NCI-H1092 treated with DMSO at 0.1 percent for 48 hours (cell line): Measurements from ENCODE around the gene ABTB2.
"Not testable (repeated sequence)": the region's sequence is repeated elsewhere in the genome, so short reads cannot be mapped to it uniquely, and the experiment has no call there.

Source experiments
- DNase-seq: peaks from one replicate; lab custom pipeline; 2025; lab: John Stamatoyannopoulos, UW

Gene ABTB2

GRCh38 chr11:34238533-34238932 lies 119.3 kb downstream of the ABTB2 start:
- no peak for DNase-seq

- no peak for DNase-seq
Measured at GRCh38 chr11:34236572-34236971, 121.2 kb downstream of the ABTB2 start.

GRCh38 chr11:34235591-34236071 lies 122.2 kb downstream of the ABTB2 start:
- DNase-seq, result no peak

GRCh38 chr11:34235189-34235588 lies 122.6 kb downstream of the ABTB2 start:
- no peak for DNase-seq

GRCh38 chr11:34234086-34234740 lies 123.6 kb downstream of the ABTB2 start:
- no peak for DNase-seq

- no peak for DNase-seq
Measured at GRCh38 chr11:34233215-34233614, 124.6 kb downstream of the ABTB2 start.

GRCh38 chr11:34232807-34233206 lies 125.0 kb downstream of the ABTB2 start:
- DNase-seq, result no peak

- DNase-seq, result no peak
Measured at GRCh38 chr11:34226210-34226609, 131.6 kb downstream of the ABTB2 start.

GRCh38 chr11:34225091-34225490 lies 132.7 kb downstream of the ABTB2 start:
- DNase-seq, result no peak

GRCh38 chr11:34224434-34224966 lies 133.3 kb downstream of the ABTB2 start:
- no peak for DNase-seq

GRCh38 chr11:34223907-34224306 lies 133.9 kb downstream of the ABTB2 start:
- no peak for DNase-seq

GRCh38 chr11:34223021-34223813 lies 134.6 kb downstream of the ABTB2 start:
- DNase-seq, result no peak

GRCh38 chr11:34222030-34222429 lies 135.8 kb downstream of the ABTB2 start:
- no peak for DNase-seq

GRCh38 chr11:34219941-34220370 lies 137.9 kb downstream of the ABTB2 start:
- no peak for DNase-seq

- DNase-seq, result no peak
Measured at GRCh38 chr11:34219279-34219678, 138.5 kb downstream of the ABTB2 start.

- DNase-seq, result not testable (repeated sequence)
Measured at GRCh38 chr11:34218756-34219155, 139.1 kb downstream of the ABTB2 start.

GRCh38 chr11:34218067-34218466 lies 139.7 kb downstream of the ABTB2 start:
- DNase-seq, result no peak

- DNase-seq, result no peak
Measured at GRCh38 chr11:34216706-34217105, 141.1 kb downstream of the ABTB2 start.

- DNase-seq, result no peak
Measured at GRCh38 chr11:34215806-34216453, 141.9 kb downstream of the ABTB2 start.

GRCh38 chr11:34214961-34215805 lies 142.6 kb downstream of the ABTB2 start:
- no peak for DNase-seq

GRCh38 chr11:34213366-34213765 lies 144.4 kb downstream of the ABTB2 start:
- DNase-seq, result no peak

- no peak for DNase-seq
Measured at GRCh38 chr11:34212566-34212965, 145.2 kb downstream of the ABTB2 start.
